Neuronal stem cell (in vitro differentiated cells): ENCODE data around the gene WHRN.

Experiments
- DNase-seq: peaks from one replicate; pipeline ENCODE4 v3.0.0-alpha.2; 2013; ENCODE audit warnings: low spot score
- H2AFZ ChIP-seq: one replicate; pipeline ENCODE4 v1.6.1; 2013; ENCODE audit warnings: mild to moderate bottlenecking, low read length, inconsistent platforms
- H2AK5ac ChIP-seq: 2 replicates; pipeline ENCODE4 v1.6.1; 2013; ENCODE audit warnings: low read depth, mild to moderate bottlenecking, inconsistent platforms, low read length, moderate library complexity, mixed read lengths
- H2BK120ac ChIP-seq: 2 replicates; pipeline ENCODE4 v1.6.1; 2013; ENCODE audit warnings: low read depth, mild to moderate bottlenecking, inconsistent platforms, low read length, moderate library complexity, mixed read lengths
- H2BK12ac ChIP-seq: one replicate; pipeline ENCODE4 v1.6.1; 2013; ENCODE audit warnings: low read length, inconsistent platforms
- H2BK15ac ChIP-seq: 2 replicates; pipeline ENCODE4 v1.6.1; 2013; ENCODE audit warnings: mild to moderate bottlenecking, low read length, inconsistent platforms, mixed read lengths
- H2BK5ac ChIP-seq: one replicate; pipeline ENCODE4 v1.6.1; 2013; ENCODE audit warnings: inconsistent platforms, mild to moderate bottlenecking, low read length, moderate library complexity
- H3K14ac ChIP-seq: one replicate; pipeline ENCODE4 v1.6.1; 2013; ENCODE audit warnings: low read length, inconsistent platforms
- H3K18ac ChIP-seq: 2 replicates; pipeline ENCODE4 v1.6.1; 2013; ENCODE audit warnings: low read length, inconsistent platforms
- H3K23ac ChIP-seq: 2 replicates; pipeline ENCODE4 v1.6.1; 2013; ENCODE audit warnings: low read depth, mild to moderate bottlenecking, mixed read lengths, low read length, inconsistent platforms; ENCODE audit not compliant: poor library complexity
- H3K27ac ChIP-seq: replicated peaks from 3 replicates; pipeline ENCODE4 v1.5.1; 2013; ENCODE audit warnings: low read length, inconsistent platforms
- H3K27me3 ChIP-seq, 3 experiments: 2 replicates each; pipeline ENCODE4 v1.6.1; 2013; ENCODE audit warnings: low read length in 3 of 3, mild to moderate bottlenecking in 2 of 3, inconsistent platforms in 1 of 3, low read depth in 1 of 3, mixed read lengths in 1 of 3, moderate library complexity in 1 of 3; ENCODE audit not compliant: control insufficient read depth in 3 of 3, insufficient read depth in 3 of 3
- H3K36me3 ChIP-seq, 2 donors: replicated peaks in 1 of 2; 2 replicates each; pipeline ENCODE4 v1.6.1; 2013; ENCODE audit warnings: low read length in 2 of 2; ENCODE audit not compliant: control insufficient read depth in 2 of 2, insufficient read depth in 2 of 2
- H3K4ac ChIP-seq: 2 replicates; pipeline ENCODE4 v1.6.1; 2013; ENCODE audit warnings: inconsistent platforms, mild to moderate bottlenecking, low read length, moderate library complexity
- H3K4me1 ChIP-seq, 2 donors: 1 replicate in 1 of 2; 2 replicates in 1 of 2; pipeline ENCODE4 v1.6.1; 2013; ENCODE audit warnings: low read length in 2 of 2, low read depth in 1 of 2; ENCODE audit not compliant: control insufficient read depth in 2 of 2, insufficient read depth in 1 of 2
- H3K4me2 ChIP-seq: one replicate; pipeline ENCODE4 v1.6.1; 2013; ENCODE audit warnings: mild to moderate bottlenecking, low read length, inconsistent platforms; ENCODE audit not compliant: insufficient read depth, poor library complexity, severe bottlenecking
- H3K4me3 ChIP-seq, 2 donors: 2 replicates each; pipeline ENCODE4 v1.5.1; 2013; ENCODE audit warnings: low read length in 2 of 2, mild to moderate bottlenecking in 2 of 2, inconsistent platforms in 1 of 2, moderate library complexity in 1 of 2
- H3K79me1 ChIP-seq: one replicate; pipeline ENCODE4 v1.6.1; 2013; ENCODE audit warnings: low read depth, mild to moderate bottlenecking, inconsistent platforms, low read length, moderate library complexity
- H3K9ac ChIP-seq: one replicate; pipeline ENCODE4 v1.6.1; 2013; ENCODE audit warnings: mild to moderate bottlenecking, low read depth, low read length, inconsistent platforms; ENCODE audit not compliant: poor library complexity
- H3K9me3 ChIP-seq, 2 donors: replicated peaks in 1 of 2; 2 replicates each; pipeline versions ENCODE3 to v1.6.1; 2013; ENCODE audit warnings: low read length in 2 of 2, mild to moderate bottlenecking in 2 of 2, inconsistent platforms in 1 of 2, low read depth in 1 of 2, mixed read lengths in 1 of 2, moderate library complexity in 1 of 2; ENCODE audit not compliant: control insufficient read depth in 2 of 2, insufficient read depth in 1 of 2
- H4K8ac ChIP-seq: one replicate; pipeline ENCODE4 v1.6.1; 2013; ENCODE audit warnings: low read depth, mild to moderate bottlenecking, inconsistent platforms, low read length, moderate library complexity
- H4K91ac ChIP-seq: one replicate; pipeline ENCODE4 v1.6.1; 2013; ENCODE audit warnings: low read length, low read depth, mild to moderate bottlenecking, inconsistent platforms; ENCODE audit not compliant: poor library complexity
- WGBS, 2 donors: extraction: QIAGEN DNeasy Blood & Tissue Kit; methylation state at CpG; one replicate each; pipeline ENCODE4 v1.1.7; 2013; ENCODE audit warnings: missing lambda C conversion rate in 2 of 2, mixed read lengths in 1 of 2; ENCODE audit not compliant: insufficient read length in 2 of 2, insufficient replicate concordance in 1 of 2; ENCODE audit errors: extremely low coverage in 2 of 2; 5-methylcytosine and 5-hydroxymethylcytosine counted together

Gene WHRN

GRCh38 chr9:114551750-114552685, 46.7 kb upstream of the WHRN start:
- Histone ChIP-seq H3K9me3 (peaks cover 0 to 3% of the 10 kb centered on the region in 2 donors), H2BK12ac (no peak overlapping the region), H3K4me2 (no peak overlapping the region), H2AK5ac (no peak overlapping the region), H3K9ac (no peak overlapping the region), H2BK15ac (no peak overlapping the region), H4K8ac (no peak overlapping the region), H3K27ac (no peak overlapping the region), H2BK120ac (no peak overlapping the region), H3K36me3 (no peaks in the 10 kb centered on the region), H4K91ac (no peak overlapping the region), H3K18ac (no peak overlapping the region), H2AFZ (peak overlapping the region; percentile 35), H2BK5ac (no peak overlapping the region), H3K4me1 (peaks cover 1 to 11% of the 10 kb centered on the region in 2 donors), H3K27me3 (peaks cover 0 to 24% (median 0%) of the 10 kb centered on the region in 3 experiments), H3K4me3 (no peak overlapping the region), H3K4ac (no peak overlapping the region), H3K23ac (no peak overlapping the region), H3K79me1 (no peaks in the 10 kb centered on the region), H3K14ac (no peak overlapping the region)
- WGBS, 2 donors: no CpG with 5 or more reads among the region's 6 CpGs
- DNase-seq: no peak

- H2AFZ ChIP-seq: peak overlapping the region; percentile 72
- no peak overlapping the region for H2BK120ac ChIP-seq
- no peak overlapping the region for H4K91ac ChIP-seq
- no peak overlapping the region for H2BK12ac ChIP-seq
- H3K9ac ChIP-seq: no peak overlapping the region
- no peak overlapping the region for H2BK15ac ChIP-seq
- H2BK5ac ChIP-seq: no peak overlapping the region
- no peak overlapping the region for H3K4me3 ChIP-seq
- H3K9me3 ChIP-seq: no peaks in the 10 kb centered on the region
- no peaks in the 10 kb centered on the region for H3K79me1 ChIP-seq
- no peak overlapping the region for H3K4ac ChIP-seq
- H3K27ac ChIP-seq: no peak overlapping the region
- peaks cover 1 to 11% of the 10 kb centered on the region in 2 donors for H3K4me1 ChIP-seq
- H3K18ac ChIP-seq: no peak overlapping the region
- H3K4me2 ChIP-seq: no peak overlapping the region
- WGBS, 2 donors: no CpG with 5 or more reads among the region's 9 CpGs
- no peak overlapping the region for H2AK5ac ChIP-seq
- no peak overlapping the region for H3K23ac ChIP-seq
- no peak overlapping the region for H4K8ac ChIP-seq
- H3K36me3 ChIP-seq: no peaks in the 10 kb centered on the region
- peaks cover 0 to 27% (median 0%) of the 10 kb centered on the region in 3 experiments for H3K27me3 ChIP-seq
- no peak overlapping the region for H3K14ac ChIP-seq
- DNase-seq: no peak
Measured at GRCh38 chr9:114549697-114550330, 44.5 kb upstream of the WHRN start.

GRCh38 chr9:114546851-114547250, 41.6 kb upstream of the WHRN start:
- H2AK5ac ChIP-seq: no peak overlapping the region
- no peak overlapping the region for H3K18ac ChIP-seq

GRCh38 chr9:114545055-114545454, 39.8 kb upstream of the WHRN start:
- Histone ChIP-seq H3K36me3 (no peaks in the 10 kb centered on the region), H3K4me1 (peaks cover 0 to 5% of the 10 kb centered on the region in 2 donors), H3K23ac (no peak overlapping the region), H3K4me3 (no peak overlapping the region), H3K27ac (no peak overlapping the region), H2AK5ac (no peak overlapping the region), H4K91ac (no peak overlapping the region), H2BK120ac (no peak overlapping the region), H3K9me3 (no peaks in the 10 kb centered on the region), H3K27me3 (peaks cover 0 to 32% (median 0%) of the 10 kb centered on the region in 3 experiments), H3K79me1 (no peaks in the 10 kb centered on the region), H2BK5ac (no peak overlapping the region), H4K8ac (no peak overlapping the region), H3K18ac (no peak overlapping the region), H2BK12ac (no peak overlapping the region), H3K4ac (no peak overlapping the region), H2AFZ (no peak overlapping the region), H3K14ac (no peak overlapping the region), H2BK15ac (no peak overlapping the region), H3K9ac (no peak overlapping the region), H3K4me2 (no peak overlapping the region)
- WGBS, 2 donors: no CpG with 5 or more reads among the region's 5 CpGs
- DNase-seq: no peak

More at GRCh38 chr9:114546851-114547250, 41.6 kb upstream of the WHRN start:
- Histone ChIP-seq H3K4me2 (no peak overlapping the region), H3K14ac (no peak overlapping the region), H3K27me3 (peaks cover 0 to 33% (median 0%) of the 10 kb centered on the region in 3 experiments), H4K91ac (no peak overlapping the region), H3K27ac (no peak overlapping the region), H3K23ac (no peak overlapping the region), H3K9ac (no peak overlapping the region), H2BK120ac (no peak overlapping the region), H2BK15ac (no peak overlapping the region), H2AFZ (no peak overlapping the region), H4K8ac (no peak overlapping the region), H3K79me1 (no peaks in the 10 kb centered on the region), H3K4me1 (peaks cover 0 to 6% of the 10 kb centered on the region in 2 donors), H3K36me3 (no peaks in the 10 kb centered on the region), H2BK12ac (no peak overlapping the region), H3K4ac (no peak overlapping the region), H3K4me3 (no peak overlapping the region), H3K9me3 (no peaks in the 10 kb centered on the region), H2BK5ac (no peak overlapping the region)
- no peak for DNase-seq
